CD4-positive, CD25-positive, alpha-beta regulatory T cell (primary cell): ENCODE measurements around the gene TARBP1. TPM values are rescaled to one million over a fixed set of nuclear protein-coding genes. Genes with fewer than 3 reads are reported as not detected.

ENCODE experiments used
- ATAC-seq, 2 donors: fragments of 150-1000 bp; cut with Tn5 transposase; one replicate each; pipeline ENCODE4 v1.10.0; 2021; ENCODE audit warnings: low read depth in 2 of 2, moderate number of reproducible peaks in 2 of 2, moderate library complexity in 1 of 2
- DNase-seq, 3 donors: peaks; one replicate each; pipeline versions ENCODE4 v3.0.0 to v3.0.0-alpha.2; 2012 to 2022; ENCODE audit warnings: mixed read lengths in 1 of 3
- H3K27ac ChIP-seq: one replicate; pipeline ENCODE4 v1.7.0; 2013; ENCODE audit warnings: mild to moderate bottlenecking, low read length; ENCODE audit not compliant: insufficient read depth, poor library complexity, severe bottlenecking
- H3K27me3 ChIP-seq: one replicate; pipeline ENCODE4 v1.7.0; 2013; ENCODE audit warnings: low read length; ENCODE audit not compliant: control insufficient read depth, insufficient read depth
- H3K36me3 ChIP-seq: one replicate; pipeline ENCODE4 v1.7.0; 2013; ENCODE audit warnings: mild to moderate bottlenecking, low read length, moderate library complexity; ENCODE audit not compliant: control insufficient read depth, insufficient read depth
- H3K4me1 ChIP-seq: 2 replicates; pipeline ENCODE4 v1.7.0; 2013; ENCODE audit warnings: mild to moderate bottlenecking, low read length; ENCODE audit not compliant: insufficient read depth, control insufficient read depth, poor library complexity, severe bottlenecking
- H3K4me3 ChIP-seq: one replicate; pipeline ENCODE4 v1.7.0; 2013; ENCODE audit warnings: low read depth, mild to moderate bottlenecking, low read length, moderate library complexity
- H3K9me3 ChIP-seq, 2 experiments: 1 replicate in 1 of 2; 2 replicates in 1 of 2; pipeline ENCODE4 v1.7.0; 2013; ENCODE audit warnings: low read length in 2 of 2, mild to moderate bottlenecking in 1 of 2, moderate library complexity in 1 of 2; ENCODE audit not compliant: control insufficient read depth in 2 of 2
- H3K27ac Mint-ChIP-seq, 3 donors: one replicate each; pipeline ENCODE4 v1.8.0; 2020 to 2022; ENCODE audit warnings: mild to moderate bottlenecking in 3 of 3, mixed read lengths in 3 of 3, moderate library complexity in 2 of 3
- H3K27me3 Mint-ChIP-seq: one replicate; pipeline ENCODE4 v1.8.0; 2022; ENCODE audit warnings: mild to moderate bottlenecking, mixed read lengths
- H3K36me3 Mint-ChIP-seq: one replicate; pipeline ENCODE4 v1.8.0; 2020; ENCODE audit warnings: mixed read lengths
- H3K4me1 Mint-ChIP-seq, 4 donors: one replicate each; pipeline ENCODE4 v1.8.0; 2020 to 2022; ENCODE audit warnings: mixed read lengths in 4 of 4, mild to moderate bottlenecking in 1 of 4
- H3K4me3 Mint-ChIP-seq, 4 donors: one replicate each; pipeline ENCODE4 v1.8.0; 2020 to 2022; ENCODE audit warnings: mild to moderate bottlenecking in 4 of 4, mixed read lengths in 4 of 4, moderate library complexity in 3 of 4
- H3K9me3 Mint-ChIP-seq, 7 donors: one replicate each; pipeline ENCODE4 v1.8.0; 2020 to 2022; ENCODE audit warnings: mixed read lengths in 7 of 7, mild to moderate bottlenecking in 3 of 7, moderate library complexity in 2 of 7
- polyA plus RNA-seq, 4 donors: library from polyadenylated mRNA; unstranded; fragments of 300-500 nt; fragmentation: Illumina TruSeq; gene quantifications; one replicate each; pipeline ENCODE4 v1.2.3, GENCODE V29; 2021
- total RNA-seq: library from RNA; stranded (reverse); gene quantifications from one replicate; pipeline ENCODE4 v1.2.3, GENCODE V29; 2022

Gene TARBP1
- 30.0 TPM for total RNA-seq
- polyA plus RNA-seq = 10 to 100 TPM in 1 of 4 donors, 1 to 10 TPM in 3; 6.9 to 10.4 (median 8.8) TPM

- Histone ChIP-seq H3K27ac (peak within 1 kb of the TSS; percentile 63), H3K36me3 (no peaks in the 10 kb centered on the region), H3K4me1 (peaks cover 8% of the 10 kb centered on the region), H3K27me3 (peaks cover 6% of the 10 kb centered on the region), H3K9me3 (no peaks in the 10 kb centered on the region), H3K4me3 (peak within 1 kb of the TSS; percentile 81)
- Mint-ChIP-seq H3K27ac (peak within 1 kb of the TSS; percentile 64 to 90 (median 90)), H3K36me3 (no peaks in the 10 kb centered on the region), H3K27me3 (peaks cover 18% of the 10 kb centered on the region), H3K4me3 (peak within 1 kb of the TSS; percentile 88 to 96 (median 92)), H3K9me3 (no peaks in the 10 kb centered on the region), H3K4me1 (peaks cover 10 to 42% (median 20%) of the 10 kb centered on the region in 4 donors)
- DNase-seq = peak; percentile 44 to 87 (median 79)
- ATAC-seq = peak; percentile 65 to 70
Observed at GRCh38 chr1:234478481-234479309, at the start of gene TARBP1. TSS of gene TARBP1 (minus strand) at chr1:234479179. CDS start at chr1:234479103, 76 bp downstream.

GRCh38 chr1:234528074-234528865 is 49.3 kb upstream of the TARBP1 start:
- H3K9me3 Mint-ChIP-seq = no peaks in the 10 kb centered on the region
- H3K36me3 ChIP-seq = no peaks in the 10 kb centered on the region
- peaks cover 0 to 3% (median 1%) of the 10 kb centered on the region in 4 donors for H3K4me1 Mint-ChIP-seq
- peaks cover 5% of the 10 kb centered on the region for H3K27me3 ChIP-seq
- no peak overlapping the region for H3K27ac Mint-ChIP-seq
- H3K27ac ChIP-seq = no peak overlapping the region
- ATAC-seq (no peak), DNase-seq (no peak)
- no peak overlapping the region for H3K4me3 Mint-ChIP-seq
- H3K4me1 ChIP-seq = no peaks in the 10 kb centered on the region
- H3K4me3 ChIP-seq = no peak overlapping the region
- peaks cover 9% of the 10 kb centered on the region for H3K27me3 Mint-ChIP-seq
- H3K9me3 ChIP-seq = no peaks in the 10 kb centered on the region
- no peaks in the 10 kb centered on the region for H3K36me3 Mint-ChIP-seq

- H3K9me3 Mint-ChIP-seq = no peaks in the 10 kb centered on the region
- peaks cover 5% of the 10 kb centered on the region for H3K4me1 ChIP-seq
- peaks cover 0 to 3% (median 1%) of the 10 kb centered on the region in 4 donors for H3K4me1 Mint-ChIP-seq
- H3K27me3 Mint-ChIP-seq = peaks cover 9% of the 10 kb centered on the region
- no peak overlapping the region for H3K27ac Mint-ChIP-seq
- no peak overlapping the region for H3K4me3 Mint-ChIP-seq
- H3K9me3 ChIP-seq = no peaks in the 10 kb centered on the region
- H3K27ac ChIP-seq = no peak overlapping the region
- ATAC-seq = no peak
- H3K27me3 ChIP-seq = peaks cover 5% of the 10 kb centered on the region
- DNase-seq = no peak
- H3K36me3 Mint-ChIP-seq = no peaks in the 10 kb centered on the region
- H3K36me3 ChIP-seq = no peaks in the 10 kb centered on the region
- H3K4me3 ChIP-seq = no peak overlapping the region
Observed at GRCh38 chr1:234527346-234527745, 48.4 kb upstream of the TARBP1 start.

GRCh38 chr1:234526922-234527321 is 47.9 kb upstream of the TARBP1 start:
- no peaks in the 10 kb centered on the region for H3K9me3 Mint-ChIP-seq
- Histone ChIP-seq H3K4me3 (no peak overlapping the region), H3K27me3 (peaks cover 5% of the 10 kb centered on the region), H3K4me1 (peaks cover 5% of the 10 kb centered on the region), H3K27ac (no peak overlapping the region), H3K9me3 (no peaks in the 10 kb centered on the region), H3K36me3 (no peaks in the 10 kb centered on the region)
- no peaks in the 10 kb centered on the region for H3K36me3 Mint-ChIP-seq
- H3K4me3 Mint-ChIP-seq = no peak overlapping the region
- no peak overlapping the region for H3K27ac Mint-ChIP-seq
- peaks cover 9% of the 10 kb centered on the region for H3K27me3 Mint-ChIP-seq
- ATAC-seq (no peak), DNase-seq (no peak)
- H3K4me1 Mint-ChIP-seq = peaks cover 0 to 3% (median 1%) of the 10 kb centered on the region in 4 donors

- H3K4me3 ChIP-seq = no peak overlapping the region
- Mint-ChIP-seq H3K27ac (no peak overlapping the region), H3K9me3 (no peaks in the 10 kb centered on the region), H3K36me3 (no peaks in the 10 kb centered on the region), H3K4me1 (peaks cover 0 to 3% (median 0%) of the 10 kb centered on the region in 4 donors), H3K4me3 (no peak overlapping the region), H3K27me3 (peaks cover 9% of the 10 kb centered on the region)
- DNase-seq (no peak), ATAC-seq (no peak)
- no peaks in the 10 kb centered on the region for H3K36me3 ChIP-seq
- peaks cover 5% of the 10 kb centered on the region for H3K4me1 ChIP-seq
- no peak overlapping the region for H3K27ac ChIP-seq
- H3K27me3 ChIP-seq = peaks cover 7% of the 10 kb centered on the region
- no peaks in the 10 kb centered on the region for H3K9me3 ChIP-seq
Observed at GRCh38 chr1:234525099-234525799, 46.3 kb upstream of the TARBP1 start.

- Histone ChIP-seq H3K4me3 (no peak overlapping the region), H3K27ac (no peak overlapping the region), H3K9me3 (no peaks in the 10 kb centered on the region), H3K27me3 (peaks cover 3% of the 10 kb centered on the region), H3K36me3 (no peaks in the 10 kb centered on the region), H3K4me1 (peaks cover 5% of the 10 kb centered on the region)
- no peak overlapping the region for H3K4me3 Mint-ChIP-seq
- ATAC-seq (no peak), DNase-seq (no peak)
- H3K36me3 Mint-ChIP-seq = no peaks in the 10 kb centered on the region
- no peaks in the 10 kb centered on the region for H3K4me1 Mint-ChIP-seq
- H3K9me3 Mint-ChIP-seq = peaks cover 0 to 2% (median 0%) of the 10 kb centered on the region in 7 donors
- H3K27me3 Mint-ChIP-seq = peaks cover 4% of the 10 kb centered on the region
- no peak overlapping the region for H3K27ac Mint-ChIP-seq
Observed at GRCh38 chr1:234521836-234522235, 42.9 kb upstream of the TARBP1 start.
